Measurements from ENCODE around the gene COQ8A. TPM values are rescaled to one million over a fixed set of nuclear protein-coding genes. Genes with fewer than 3 reads are reported as not detected.
A peak's percentile ranks its signal among the peaks of the same experiment; 100 is the strongest.
"Not testable (repeated sequence)": the region's sequence is repeated elsewhere in the genome, so short reads cannot be mapped to it uniquely, and the experiment has no call there.

Gene COQ8A
- total RNA-seq, 1 experiment from 2014 or later: 14.8 TPM

DNA sequence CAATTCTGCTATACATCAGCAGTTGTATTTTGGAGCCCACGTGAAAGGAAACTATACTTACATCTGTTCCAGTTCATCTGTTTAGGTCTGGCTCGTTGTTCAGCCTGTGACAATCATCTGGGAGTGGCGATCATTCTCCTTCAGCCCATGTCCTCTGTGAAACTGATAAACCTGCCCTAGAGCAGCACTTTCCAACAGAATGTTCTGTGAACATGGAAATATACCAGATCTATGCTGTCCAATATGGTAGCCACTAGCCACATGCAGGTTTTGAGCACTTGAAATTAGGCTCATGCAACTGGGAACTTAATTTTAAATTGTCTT, 24.5 kb upstream of the COQ8A start:
- Histone ChIP-seq H3K36me3 (no peaks in the 10 kb centered on the region), H3K4me3 (no peak overlapping the region), H3K27me3 (no peaks in the 10 kb centered on the region), H3K9me3 (no peaks in the 10 kb centered on the region)
- DNase-seq: no peak

DNA sequence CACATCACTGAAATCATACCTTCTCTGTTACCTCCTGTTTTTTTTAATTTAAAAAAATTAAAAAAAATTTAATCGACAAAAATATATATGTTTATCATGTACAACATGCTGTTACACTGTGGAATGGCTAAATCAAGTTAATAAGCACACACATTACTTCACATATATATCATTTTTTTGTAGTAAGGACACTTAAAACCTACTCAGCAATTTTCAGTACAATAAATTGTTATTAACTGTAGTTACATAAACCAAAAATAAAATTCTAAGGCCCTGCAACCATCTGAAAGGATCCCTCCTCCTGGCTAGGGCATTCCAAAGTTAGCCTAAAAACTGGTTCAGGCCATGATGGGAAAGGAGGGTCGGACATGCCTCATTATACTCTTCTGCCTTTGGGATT, 23.6 kb upstream of the COQ8A start:
- H3K4me3 ChIP-seq: no peak overlapping the region
- no peaks in the 10 kb centered on the region for H3K9me3 ChIP-seq
- no peak for DNase-seq

DNA sequence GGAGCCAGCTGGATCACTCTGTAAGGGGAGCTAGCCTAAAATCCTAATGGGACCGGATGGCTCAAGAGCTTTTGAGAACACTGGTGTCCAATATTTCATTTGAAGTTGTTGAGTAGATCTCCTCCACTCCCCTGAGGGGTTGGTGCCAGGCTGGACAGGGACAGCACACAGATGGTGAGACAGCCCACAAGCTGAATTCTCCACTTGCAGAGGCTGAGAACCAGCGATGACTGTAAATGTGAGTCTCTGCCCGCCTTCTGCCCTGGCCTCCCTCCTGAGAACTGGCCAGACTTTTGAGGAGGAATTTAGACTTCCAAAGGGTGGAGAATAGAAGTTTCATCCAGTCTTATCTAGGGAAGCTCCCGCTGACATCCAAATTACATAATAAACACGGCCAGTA, 20.5 kb upstream of the COQ8A start:
- H3K36me3 ChIP-seq: no peaks in the 10 kb centered on the region
- H3K9me3 ChIP-seq: peaks cover 3% of the 10 kb centered on the region; the same call in 1 of the 2 replicates
- no peak overlapping the region for H3K4me3 ChIP-seq
- DNase-seq: no peak
- no peaks in the 10 kb centered on the region for H3K27me3 ChIP-seq

More for the DNA sequence above, 23.6 kb upstream of the COQ8A start:
- Histone ChIP-seq H3K27me3 (no peaks in the 10 kb centered on the region), H3K36me3 (no peaks in the 10 kb centered on the region)

DNA sequence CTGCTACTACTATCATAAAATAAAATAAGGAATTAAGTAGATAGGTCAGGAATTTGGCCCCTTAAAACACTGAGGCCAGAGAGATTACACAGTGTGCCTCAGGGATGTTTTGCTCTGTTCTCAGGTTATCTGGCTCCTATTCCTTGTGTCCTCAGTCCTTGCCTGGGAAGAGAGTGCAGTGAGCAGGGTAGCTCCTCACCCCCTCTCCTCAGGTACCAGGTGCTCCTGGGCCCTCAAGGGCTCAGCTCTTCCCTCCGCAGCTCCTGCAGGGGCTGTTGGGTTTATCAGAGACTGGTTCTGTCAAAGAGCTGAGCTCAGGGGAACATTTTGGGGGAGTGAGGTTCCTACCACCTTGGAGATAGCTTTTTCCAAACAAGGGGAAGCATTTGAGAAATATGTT, 20.1 kb upstream of the COQ8A start:
- Histone ChIP-seq H3K9me3 (peaks cover 3% of the 10 kb centered on the region; the same call in 1 of the 2 replicates), H3K36me3 (no peaks in the 10 kb centered on the region), H3K4me3 (no peak overlapping the region), H3K27me3 (no peaks in the 10 kb centered on the region)
- DNase-seq: no peak

DNA sequence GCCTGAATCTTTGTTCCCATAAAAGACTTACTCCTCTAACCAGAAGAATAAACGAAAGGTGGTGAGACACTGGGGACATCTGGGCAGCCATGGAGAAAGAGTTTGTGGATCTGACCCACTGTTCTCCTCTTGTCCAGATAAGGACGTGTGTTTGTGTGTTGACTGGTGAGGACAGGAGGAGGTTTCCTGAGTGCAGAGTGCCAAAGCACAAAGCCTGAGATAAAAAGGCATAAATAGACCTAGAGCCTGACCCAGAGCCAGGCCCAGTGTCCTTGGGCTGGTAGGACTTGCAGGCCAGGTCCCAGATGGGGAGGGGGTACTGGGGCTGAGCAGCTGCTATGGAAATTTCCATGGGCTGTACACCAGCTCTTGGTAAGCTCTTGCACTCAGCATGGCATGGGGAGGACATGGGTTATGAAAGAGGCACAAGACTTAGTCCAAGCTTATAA, 19.6 kb upstream of the COQ8A start:
- Histone ChIP-seq H3K9me3 (peaks cover 3% of the 10 kb centered on the region; the same call in 1 of the 2 replicates), H3K4me3 (no peak overlapping the region), H3K27me3 (no peaks in the 10 kb centered on the region), H3K36me3 (no peaks in the 10 kb centered on the region)
- no peak for DNase-seq

DNA sequence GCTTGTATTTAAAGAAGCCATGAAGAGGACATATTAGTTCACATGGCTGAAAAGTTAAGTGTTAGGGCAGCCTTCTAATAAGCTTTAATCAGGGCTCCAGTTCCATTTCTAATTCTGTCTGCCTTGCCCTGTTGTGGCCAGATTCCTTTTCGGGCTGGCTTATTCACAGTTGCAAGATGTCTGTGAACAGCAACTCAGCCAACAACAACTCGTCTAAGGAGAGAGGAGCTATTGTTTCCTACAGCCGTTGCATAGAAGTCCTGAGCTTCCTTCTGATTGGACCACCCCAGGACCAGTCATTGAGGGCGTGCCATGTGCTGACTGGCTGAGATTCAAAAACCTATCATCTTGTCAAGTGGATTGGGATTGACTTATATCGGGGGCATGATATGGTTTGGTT, 18.6 kb upstream of the COQ8A start:
- no peaks in the 10 kb centered on the region for H3K36me3 ChIP-seq
- H3K27me3 ChIP-seq: no peaks in the 10 kb centered on the region
- H3K9me3 ChIP-seq: peaks cover 5% of the 10 kb centered on the region; the same call in 1 of the 2 replicates
- DNase-seq: no peak
- H3K4me3 ChIP-seq: no peak overlapping the region

DNA sequence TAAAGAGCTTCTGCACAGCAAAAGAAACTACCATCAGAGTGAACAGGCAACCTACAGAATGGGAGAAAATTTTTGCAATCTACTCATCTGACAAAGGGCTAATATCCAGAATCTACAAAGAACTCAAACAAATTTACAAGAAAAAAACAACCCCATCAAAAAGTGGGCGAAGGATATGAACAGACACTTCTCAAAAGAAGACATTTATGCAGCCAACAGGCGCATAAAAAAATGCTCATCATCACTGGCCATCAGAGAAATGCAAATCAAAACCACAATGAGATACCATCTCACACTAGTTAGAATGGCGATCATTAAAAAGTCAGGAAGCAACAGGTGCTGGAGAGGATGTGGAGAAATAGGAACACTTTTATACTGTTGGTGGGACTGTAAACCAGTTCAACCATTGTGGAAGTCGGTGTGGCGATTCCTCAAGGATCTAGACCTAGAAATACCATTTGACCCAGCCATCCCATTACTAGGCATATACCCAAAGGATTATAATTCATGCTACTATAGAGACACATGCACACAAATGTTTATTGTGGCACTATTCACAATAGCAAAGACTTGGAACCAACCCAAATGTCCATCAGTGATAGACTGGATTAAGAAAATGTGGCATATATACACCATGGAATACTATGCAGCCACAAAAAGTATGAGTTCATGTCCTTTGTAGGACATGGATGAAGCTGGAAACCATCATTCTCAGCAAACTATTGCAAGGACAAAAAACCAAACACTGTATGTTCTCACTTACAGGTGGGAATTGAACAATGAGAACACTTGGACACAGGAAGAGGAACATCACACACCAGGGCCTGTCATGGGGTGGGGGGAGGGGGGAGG, 10.6 kb upstream of the COQ8A start:
- not testable (repeated sequence) for H3K36me3 ChIP-seq, DNase-seq, H3K27me3 ChIP-seq, H3K4me3 ChIP-seq
- peaks cover 18% of the 10 kb centered on the region for H3K9me3 ChIP-seq

DNA sequence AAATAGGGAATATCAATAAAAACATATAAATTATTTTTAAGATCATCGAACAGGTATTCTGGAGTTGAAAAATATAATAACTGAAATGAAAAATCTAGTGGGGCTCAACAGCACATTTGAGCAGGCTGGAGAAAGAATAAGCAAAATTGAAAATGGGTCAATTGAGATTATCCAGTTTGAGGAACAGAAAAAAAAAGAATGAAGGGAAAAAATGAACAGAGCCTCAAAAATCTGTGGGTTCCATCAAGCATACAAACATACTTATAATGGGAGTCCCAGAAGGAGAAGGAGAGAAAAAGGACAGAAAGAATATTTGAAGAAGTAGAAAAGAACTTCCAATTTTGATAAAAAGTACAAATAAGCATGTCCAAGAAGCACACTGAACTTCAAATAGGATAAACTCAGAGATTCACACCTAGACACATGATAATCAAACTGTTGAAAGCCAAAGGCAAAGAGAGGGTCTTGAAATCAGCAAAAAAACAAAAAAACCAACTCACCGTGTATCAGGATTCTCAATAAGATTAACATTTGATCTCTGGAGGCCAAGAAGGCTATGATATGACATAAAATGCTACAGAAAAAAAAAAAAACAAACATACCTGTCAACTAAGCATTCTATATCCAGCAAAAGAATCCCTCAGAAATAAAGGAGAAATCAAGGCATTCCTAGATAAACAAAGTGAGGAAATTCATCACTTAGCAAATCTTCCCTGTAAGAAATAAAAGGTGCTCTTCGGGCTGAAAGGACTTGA, 5.4 kb upstream of the COQ8A start:
- Histone ChIP-seq H3K27me3 (no peaks in the 10 kb centered on the region), H3K9me3 (peaks cover 18% of the 10 kb centered on the region), H3K36me3 (no peaks in the 10 kb centered on the region), H3K4me3 (no peak overlapping the region)
- no peak for DNase-seq

DNA sequence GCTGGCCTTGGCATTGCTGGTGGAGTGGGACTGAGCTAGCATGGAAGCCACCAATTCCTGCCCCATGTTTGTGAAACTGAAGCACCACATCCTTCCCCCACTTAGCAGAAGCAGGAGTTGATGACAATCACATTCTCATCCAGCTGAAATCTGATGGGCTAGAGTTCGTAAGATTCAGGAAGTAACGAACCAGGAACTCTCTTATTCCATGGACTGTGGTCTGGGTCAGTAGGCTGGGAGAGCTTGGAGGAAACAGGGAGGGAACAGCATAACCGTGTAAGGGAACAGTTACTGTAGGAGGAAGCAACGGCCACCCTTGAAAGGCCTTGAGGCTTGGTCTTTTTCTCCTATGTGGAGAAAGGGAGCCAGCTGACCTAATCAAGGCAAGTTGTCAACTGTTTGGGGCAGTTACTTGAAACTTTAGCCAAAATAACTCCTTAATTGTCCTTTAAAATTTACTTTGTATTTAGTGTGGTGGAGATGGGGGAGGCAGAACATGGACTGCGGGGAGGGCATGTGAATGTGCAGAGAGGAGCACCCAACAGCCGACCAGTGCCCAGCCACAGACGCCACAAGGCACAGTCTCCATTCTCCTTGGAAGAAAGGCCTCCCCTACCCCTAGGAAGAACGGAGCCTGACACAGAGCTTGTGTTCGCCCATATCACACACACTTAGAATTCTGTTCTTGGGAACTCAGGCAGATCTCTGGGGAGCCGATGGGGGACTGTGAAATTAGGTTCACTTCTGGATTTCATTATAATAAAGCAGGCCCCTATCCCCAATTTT, 2.0 kb upstream of the COQ8A start:
- no peaks in the 10 kb centered on the region for H3K36me3 ChIP-seq
- no peak for DNase-seq
- H3K4me3 ChIP-seq: no peak overlapping the region

DNA sequence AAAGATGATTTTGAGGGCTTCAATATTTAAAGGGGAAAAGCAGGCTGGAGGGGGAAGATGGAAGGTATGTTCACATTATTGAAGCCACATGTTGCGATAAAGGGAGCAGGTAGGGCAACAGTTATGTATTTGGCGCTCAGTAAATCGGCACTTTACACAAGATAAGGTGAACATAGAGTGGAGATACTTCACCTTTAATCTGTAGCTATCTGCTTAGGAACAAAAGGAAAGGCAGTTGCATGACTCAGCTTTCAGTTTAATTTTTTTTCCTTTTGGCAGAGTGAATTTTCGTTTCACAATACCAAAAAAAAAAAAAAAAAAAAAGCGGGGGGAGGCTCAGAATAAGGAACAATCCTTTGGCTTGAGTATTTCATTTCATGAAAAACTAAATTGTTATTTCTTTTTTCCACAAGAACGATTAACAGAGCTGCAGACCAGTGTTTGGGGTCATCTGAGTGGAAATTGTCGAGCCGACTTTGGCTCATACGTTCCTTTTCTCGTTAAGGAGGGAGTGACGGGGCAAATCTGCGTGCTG, 1.1 kb upstream of the COQ8A start:
- Histone ChIP-seq H3K36me3 (no peaks in the 10 kb centered on the region), H3K9me3 (peaks cover 11% of the 10 kb centered on the region), H3K4me3 (peak overlapping the region; percentile 75), H3K27me3 (no peaks in the 10 kb centered on the region)
- DNase-seq: no peak

More for the DNA sequence above, 2.0 kb upstream of the COQ8A start:
- no peaks in the 10 kb centered on the region for H3K27me3 ChIP-seq
- H3K9me3 ChIP-seq: peaks cover 14% of the 10 kb centered on the region

DNA sequence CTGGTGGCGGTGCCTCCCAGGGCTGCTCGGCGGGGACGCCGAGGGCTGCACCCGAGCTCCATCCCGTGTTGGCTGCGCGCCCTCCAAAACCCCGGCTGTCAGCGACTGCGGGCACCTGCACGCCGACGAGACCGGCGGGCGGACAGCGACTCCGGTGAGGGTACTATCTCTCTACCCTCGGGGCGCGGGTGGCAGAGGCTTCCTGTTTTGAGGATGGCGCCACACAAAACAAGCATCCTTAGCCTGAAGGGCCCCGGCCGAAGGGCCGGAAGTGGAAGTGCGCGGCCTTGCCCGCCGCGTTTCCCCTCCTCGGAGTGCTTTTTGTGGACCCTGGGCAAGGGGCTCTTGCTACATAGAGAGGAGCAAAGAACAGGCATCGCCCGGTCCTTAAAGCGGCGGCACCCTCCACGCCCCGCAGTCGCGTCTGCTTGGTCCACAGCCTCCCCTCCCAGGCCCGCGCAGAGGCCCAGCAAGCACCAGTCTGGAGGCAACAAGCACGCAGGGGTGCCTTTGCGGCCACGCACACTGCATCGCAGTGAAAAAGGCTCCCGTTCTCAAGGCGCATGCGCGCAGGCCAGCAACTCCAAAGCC, 561 bp upstream of the COQ8A start:
- Histone ChIP-seq H3K9me3 (peaks cover 6% of the 10 kb centered on the region), H3K36me3 (no peaks in the 10 kb centered on the region), H3K27me3 (no peaks in the 10 kb centered on the region), H3K4me3 (peak overlapping the region; percentile 75)
- peak; percentile 70 for DNase-seq

DNA sequence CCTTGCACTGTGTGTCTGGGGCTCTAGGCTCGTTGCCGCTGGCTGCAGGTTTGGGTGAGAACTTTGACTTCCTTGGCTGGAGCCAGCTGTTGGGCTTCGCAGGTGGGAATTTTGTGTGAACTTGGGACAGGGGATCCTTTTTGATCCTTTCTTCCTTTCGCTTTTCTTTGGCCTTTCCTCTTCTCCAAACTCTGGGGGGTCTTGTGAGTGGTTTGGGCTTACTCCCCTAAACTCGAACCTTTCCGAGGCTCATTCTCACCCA, 643 bp downstream of the COQ8A start:
- no peak for DNase-seq
- Histone ChIP-seq H3K27me3 (no peaks in the 10 kb centered on the region), H3K36me3 (no peaks in the 10 kb centered on the region), H3K4me3 (peak overlapping the region; percentile 75), H3K9me3 (no peaks in the 10 kb centered on the region)

DNA sequence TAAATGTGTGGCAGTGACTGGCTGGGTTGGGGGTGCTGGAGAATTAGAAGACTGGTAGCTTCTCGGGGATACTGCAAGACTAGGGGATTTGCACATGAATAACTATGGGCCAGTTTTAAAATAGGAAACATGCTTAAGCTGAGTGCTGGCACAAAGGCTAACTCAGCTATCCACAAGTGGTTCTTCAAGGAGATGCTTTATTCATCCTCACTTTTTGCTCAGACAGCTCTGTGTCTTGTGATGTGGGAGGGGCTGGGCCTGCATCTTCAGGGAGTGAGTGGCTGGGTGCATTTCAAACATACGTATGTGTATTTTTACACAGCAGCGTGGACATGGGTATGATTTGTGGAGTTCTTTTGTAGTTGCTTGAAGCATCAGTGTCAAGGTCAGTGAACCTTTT, 2.3 kb downstream of the COQ8A start:
- Histone ChIP-seq H3K27me3 (no peaks in the 10 kb centered on the region), H3K9me3 (no peaks in the 10 kb centered on the region), H3K4me3 (no peak overlapping the region), H3K36me3 (no peaks in the 10 kb centered on the region)
- no peak for DNase-seq

DNA sequence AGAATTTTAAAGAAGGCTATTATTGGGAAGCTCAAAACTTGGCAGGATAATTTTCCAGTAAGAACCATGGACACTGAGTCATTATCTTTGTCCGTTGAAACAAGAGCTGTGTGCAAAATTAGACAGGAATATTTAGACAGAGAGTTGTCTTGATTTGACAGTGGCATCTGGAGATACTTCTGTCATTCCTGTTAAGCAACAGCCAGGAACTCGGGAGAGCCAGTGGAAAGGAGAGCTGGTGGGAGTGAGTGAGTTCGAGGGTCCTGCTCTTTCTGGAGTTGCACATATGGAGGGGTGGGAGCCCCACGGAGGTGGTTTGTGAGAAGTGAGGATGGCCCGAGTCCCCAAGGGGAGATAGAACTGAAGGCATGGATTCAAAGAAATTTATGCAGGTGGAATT, 3.1 kb downstream of the COQ8A start:
- H3K27me3 ChIP-seq: no peaks in the 10 kb centered on the region
- H3K4me3 ChIP-seq: no peak overlapping the region
- DNase-seq: no peak
- no peaks in the 10 kb centered on the region for H3K36me3 ChIP-seq
- H3K9me3 ChIP-seq: no peaks in the 10 kb centered on the region

DNA sequence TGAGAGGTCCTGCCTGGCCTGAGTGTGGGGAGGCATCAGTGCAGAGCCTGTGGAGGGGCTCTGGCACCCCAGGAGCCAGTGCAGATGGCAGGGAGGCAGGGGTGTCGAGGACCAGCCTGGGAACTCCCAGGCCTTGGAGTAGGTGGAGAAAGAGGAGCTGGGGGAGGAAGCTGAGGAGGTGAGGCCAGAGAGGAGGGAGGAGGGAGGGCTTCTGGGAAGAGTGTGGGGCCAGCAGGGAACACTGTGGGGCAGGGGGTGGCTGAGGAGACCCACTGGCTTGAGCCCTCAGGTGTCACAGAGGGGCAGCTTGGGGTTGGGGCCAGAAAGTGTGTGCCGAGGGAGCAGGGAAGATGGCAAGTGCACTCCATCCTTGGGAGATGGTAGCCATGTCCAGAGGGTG, 3.8 kb downstream of the COQ8A start:
- Histone ChIP-seq H3K36me3 (no peaks in the 10 kb centered on the region), H3K27me3 (no peaks in the 10 kb centered on the region), H3K4me3 (no peak overlapping the region), H3K9me3 (no peaks in the 10 kb centered on the region)
- DNase-seq: no peak

DNA sequence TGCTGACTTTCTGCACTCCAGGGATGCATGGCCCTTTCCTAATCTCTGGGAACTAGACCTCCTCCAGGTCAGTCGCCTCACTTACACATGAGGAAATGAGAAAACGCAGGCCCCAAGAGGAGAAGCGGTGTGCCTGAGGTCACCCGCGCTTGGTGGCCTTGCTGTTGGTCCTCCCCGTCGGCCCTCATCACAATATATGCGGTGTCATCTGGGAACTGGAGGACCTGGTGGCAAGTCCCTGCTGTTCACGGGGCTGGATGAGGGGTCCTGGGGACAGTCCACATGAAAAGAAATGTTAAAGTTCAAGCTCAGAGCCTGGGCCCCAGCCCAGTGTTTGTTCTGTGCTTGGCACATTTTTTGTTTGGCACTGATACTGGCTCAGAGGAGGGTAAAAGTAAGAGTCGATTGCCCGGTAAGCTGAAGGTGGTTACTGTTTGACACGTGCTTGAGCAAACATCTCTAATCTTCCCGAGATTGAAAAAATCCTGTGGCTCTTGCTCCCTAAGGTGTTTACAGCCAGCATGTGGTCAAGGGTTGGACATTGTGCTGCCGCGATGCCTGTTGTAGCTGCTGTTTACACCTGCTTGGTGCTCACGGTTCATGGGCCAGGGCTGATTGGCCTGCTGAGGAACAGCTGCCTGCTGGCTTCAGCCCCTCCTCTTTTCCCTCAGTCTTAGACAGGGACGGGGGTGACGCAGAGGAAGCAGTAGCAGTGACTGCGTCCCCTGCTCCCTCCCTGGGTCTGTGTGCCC, 5.2 kb downstream of the COQ8A start:
- Histone ChIP-seq H3K36me3 (no peaks in the 10 kb centered on the region), H3K4me3 (no peak overlapping the region), H3K9me3 (no peaks in the 10 kb centered on the region), H3K27me3 (no peaks in the 10 kb centered on the region)
- DNase-seq: no peak
